ENCODE results near the gene ABCC4. TPM values are rescaled to one million over a fixed set of nuclear protein-coding genes. Genes with fewer than 3 reads are reported as not detected.

ABCC4 gene
- total RNA-seq, 2 donors from 2014 or later: 119 to 144 TPM

GRCh38 chr13:95341441-95341840 lies 40.2 kb upstream of the ABCC4 start:
- no peaks in the 10 kb centered on the region for H3K9me3 ChIP-seq (ENCODE audit: control insufficient read depth, low read length)
- Mint-ChIP-seq H3K4me1 (no peaks in the 10 kb centered on the region), H3K27ac (no peak overlapping the region), H3K9me3 (no peaks in the 10 kb centered on the region), H3K27me3 (ENCODE audit: insufficient read depth) (no peaks in the 10 kb centered on the region), H3K4me3 (no peak overlapping the region), H3K36me3 (ENCODE audit: low read depth) (no peaks in the 10 kb centered on the region)
- H3K4me3 ChIP-seq (ENCODE audit: low read length): no peak overlapping the region
- no peaks in the 10 kb centered on the region for H3K4me1 ChIP-seq (ENCODE audit: control insufficient read depth, insufficient read depth, low read length)
- WGBS, 2 experiments (ENCODE audit: insufficient coverage in 1 of 2, insufficient read length in 1 of 2): 61 to 67% methylated on average over 3 to 5 of the region's 5 CpGs
- no peak for TF ChIP-seq CTCF (conservative IDR thresholded peaks at IDR 0.05)
- no peak overlapping the region for H3K27ac ChIP-seq (ENCODE audit: low read depth, low read length)
- no peaks in the 10 kb centered on the region for H3K27me3 ChIP-seq (ENCODE audit: control insufficient read depth, insufficient read depth, low read length, poor library complexity, severe bottlenecking)
- H3K9ac ChIP-seq (ENCODE audit: extremely low read depth, low read length, poor library complexity, severe bottlenecking): no peak overlapping the region
- DNase-seq: no peak
- no peaks in the 10 kb centered on the region for H3K36me3 ChIP-seq (ENCODE audit: control insufficient read depth, insufficient read depth, low read length)

GRCh38 chr13:95338905-95339304 lies 37.7 kb upstream of the ABCC4 start:
- H3K27me3 ChIP-seq (ENCODE audit: control insufficient read depth, insufficient read depth, low read length, poor library complexity, severe bottlenecking): no peaks in the 10 kb centered on the region
- no peaks in the 10 kb centered on the region for H3K4me1 ChIP-seq (ENCODE audit: control insufficient read depth, insufficient read depth, low read length)
- no peaks in the 10 kb centered on the region for H3K9me3 ChIP-seq (ENCODE audit: control insufficient read depth, low read length)
- no peak overlapping the region for H3K9ac ChIP-seq (ENCODE audit: extremely low read depth, low read length, poor library complexity, severe bottlenecking)
- Mint-ChIP-seq H3K27me3 (ENCODE audit: insufficient read depth) (no peaks in the 10 kb centered on the region), H3K9me3 (no peaks in the 10 kb centered on the region), H3K27ac (no peak overlapping the region), H3K36me3 (ENCODE audit: low read depth) (no peaks in the 10 kb centered on the region), H3K4me3 (no peak overlapping the region), H3K4me1 (no peaks in the 10 kb centered on the region)
- no peaks in the 10 kb centered on the region for H3K36me3 ChIP-seq (ENCODE audit: control insufficient read depth, insufficient read depth, low read length)
- 97 to 100% methylated on average over 3 of the region's 3 CpGs for WGBS, 2 experiments (ENCODE audit: insufficient coverage in 1 of 2, insufficient read length in 1 of 2)
- no peak for DNase-seq
- H3K4me3 ChIP-seq (ENCODE audit: low read length): no peak overlapping the region
- TF ChIP-seq CTCF (conservative IDR thresholded peaks at IDR 0.05): no peak
- H3K27ac ChIP-seq (ENCODE audit: low read depth, low read length): no peak overlapping the region

GRCh38 chr13:95337597-95337996 lies 36.3 kb upstream of the ABCC4 start:
- Mint-ChIP-seq H3K27ac (no peak overlapping the region), H3K36me3 (ENCODE audit: low read depth) (no peaks in the 10 kb centered on the region), H3K9me3 (no peaks in the 10 kb centered on the region), H3K4me3 (no peak overlapping the region), H3K4me1 (no peaks in the 10 kb centered on the region), H3K27me3 (ENCODE audit: insufficient read depth) (no peaks in the 10 kb centered on the region)
- no peak overlapping the region for H3K4me3 ChIP-seq (ENCODE audit: low read length)
- H3K9me3 ChIP-seq (ENCODE audit: control insufficient read depth, low read length): no peaks in the 10 kb centered on the region
- no peaks in the 10 kb centered on the region for H3K4me1 ChIP-seq (ENCODE audit: control insufficient read depth, insufficient read depth, low read length)
- WGBS, 2 experiments (ENCODE audit: insufficient coverage in 1 of 2, insufficient read length in 1 of 2): 94 to 100% methylated on average over 2 to 3 of the region's 3 CpGs
- H3K27ac ChIP-seq (ENCODE audit: low read depth, low read length): no peak overlapping the region
- TF ChIP-seq CTCF (conservative IDR thresholded peaks at IDR 0.05): no peak
- DNase-seq: no peak
- no peak overlapping the region for H3K9ac ChIP-seq (ENCODE audit: extremely low read depth, low read length, poor library complexity, severe bottlenecking)
- no peaks in the 10 kb centered on the region for H3K36me3 ChIP-seq (ENCODE audit: control insufficient read depth, insufficient read depth, low read length)
- no peaks in the 10 kb centered on the region for H3K27me3 ChIP-seq (ENCODE audit: control insufficient read depth, insufficient read depth, low read length, poor library complexity, severe bottlenecking)
